GM21619 (cell line): ENCODE measurements around the gene EFCAB3.
"Not testable (repeated sequence)": the region's sequence is repeated elsewhere in the genome, so short reads cannot be mapped to it uniquely, and the experiment has no call there.

Experiments used
- ATAC-seq: cut with Tn5 transposase; IDR thresholded peaks from one replicate; pipeline ENCODE4 v1.9.1; 2021; ENCODE audit not compliant: unreplicated experiment

Gene EFCAB3

GRCh38 chr17:62380253-62380652, at the start of gene EFCAB3:
Gene EFCAB3 (plus strand): TSS chr17:62380553. CDS start chr17:62382980, 2,427 bp downstream.
- no peak for ATAC-seq

GRCh38 chr17:62336527-62336926, 43.8 kb upstream of the EFCAB3 start:
- ATAC-seq, result no peak

- ATAC-seq, result no peak
These were observed 36.5 kb upstream of the EFCAB3 start for GRCh38 chr17:62343764-62344270.

- ATAC-seq, result no peak
These were observed 29.2 kb upstream of the EFCAB3 start for GRCh38 chr17:62351176-62351575.

- ATAC-seq, result no peak
These were observed 14.2 kb upstream of the EFCAB3 start for GRCh38 chr17:62366191-62366590.

GRCh38 chr17:62381561-62381960, 1.2 kb downstream of the EFCAB3 start:
- no peak for ATAC-seq

- no peak for ATAC-seq
These were observed 8.5 kb downstream of the EFCAB3 start for GRCh38 chr17:62388856-62389255.

- ATAC-seq, result no peak
These were observed 12.6 kb downstream of the EFCAB3 start for GRCh38 chr17:62392908-62393307.

- ATAC-seq, result no peak
These were observed 18.5 kb downstream of the EFCAB3 start for GRCh38 chr17:62398891-62399290.

GRCh38 chr17:62405451-62405850, 25.1 kb downstream of the EFCAB3 start:
- no peak for ATAC-seq

- ATAC-seq, result not testable (repeated sequence)
These were observed 32.7 kb downstream of the EFCAB3 start for GRCh38 chr17:62413090-62413489.

- ATAC-seq, result peak; percentile 94
These were observed 43.5 kb downstream of the EFCAB3 start, which contains the start of gene METTL2A for GRCh38 chr17:62423647-62424461. Gene METTL2A (plus strand): TSS chr17:62423897. CDS start chr17:62423903, 6 bp downstream.

- ATAC-seq, result not testable (repeated sequence)
These were observed 45.9 kb downstream of the EFCAB3 start for GRCh38 chr17:62426214-62426613.

GRCh38 chr17:62435251-62435650, 54.9 kb downstream of the EFCAB3 start:
- not testable (repeated sequence) for ATAC-seq

GRCh38 chr17:62441181-62441580, 60.8 kb downstream of the EFCAB3 start:
- ATAC-seq, result not testable (repeated sequence)

GRCh38 chr17:62444063-62444462, 63.7 kb downstream of the EFCAB3 start:
- ATAC-seq, result no peak

GRCh38 chr17:62445791-62446190, 65.4 kb downstream of the EFCAB3 start:
- not testable (repeated sequence) for ATAC-seq

- not testable (repeated sequence) for ATAC-seq
These were observed 71.8 kb downstream of the EFCAB3 start for GRCh38 chr17:62452195-62452594.

- ATAC-seq, result not testable (repeated sequence)
These were observed 72.7 kb downstream of the EFCAB3 start for GRCh38 chr17:62453041-62453440.

GRCh38 chr17:62453656-62454055, 73.3 kb downstream of the EFCAB3 start:
- ATAC-seq, result not testable (repeated sequence)

GRCh38 chr17:62454111-62454510, 73.8 kb downstream of the EFCAB3 start:
- ATAC-seq, result peak; percentile 62

GRCh38 chr17:62456016-62456415, 75.7 kb downstream of the EFCAB3 start:
- ATAC-seq, result no peak
